Mammary epithelial cell (primary cell): ENCODE results near the gene ACTN2.

Experiments
- EZH2 ChIP-seq: IDR thresholded peaks from 2 replicates; pipeline ENCODE4 v1.6.1; 2012; ENCODE audit warnings: low read length, inconsistent platforms, borderline replicate concordance
- TF ChIP-seq, protein P1 (sequence below), 2 donors: IDR thresholded peaks in 1 of 2; conservative IDR thresholded peaks in 1 of 2; 2 replicates each; pipeline ENCODE4 v1.5.1; 2011 to 2012; ENCODE audit warnings: inconsistent platforms in 2 of 2, low read length in 2 of 2, mild to moderate bottlenecking in 2 of 2, control low read depth in 1 of 2, low read depth in 1 of 2; ENCODE audit not compliant: insufficient read depth in 1 of 2; ENCODE audit errors: extremely low read depth in 1 of 2

- TF ChIP-seq, protein P1, sequence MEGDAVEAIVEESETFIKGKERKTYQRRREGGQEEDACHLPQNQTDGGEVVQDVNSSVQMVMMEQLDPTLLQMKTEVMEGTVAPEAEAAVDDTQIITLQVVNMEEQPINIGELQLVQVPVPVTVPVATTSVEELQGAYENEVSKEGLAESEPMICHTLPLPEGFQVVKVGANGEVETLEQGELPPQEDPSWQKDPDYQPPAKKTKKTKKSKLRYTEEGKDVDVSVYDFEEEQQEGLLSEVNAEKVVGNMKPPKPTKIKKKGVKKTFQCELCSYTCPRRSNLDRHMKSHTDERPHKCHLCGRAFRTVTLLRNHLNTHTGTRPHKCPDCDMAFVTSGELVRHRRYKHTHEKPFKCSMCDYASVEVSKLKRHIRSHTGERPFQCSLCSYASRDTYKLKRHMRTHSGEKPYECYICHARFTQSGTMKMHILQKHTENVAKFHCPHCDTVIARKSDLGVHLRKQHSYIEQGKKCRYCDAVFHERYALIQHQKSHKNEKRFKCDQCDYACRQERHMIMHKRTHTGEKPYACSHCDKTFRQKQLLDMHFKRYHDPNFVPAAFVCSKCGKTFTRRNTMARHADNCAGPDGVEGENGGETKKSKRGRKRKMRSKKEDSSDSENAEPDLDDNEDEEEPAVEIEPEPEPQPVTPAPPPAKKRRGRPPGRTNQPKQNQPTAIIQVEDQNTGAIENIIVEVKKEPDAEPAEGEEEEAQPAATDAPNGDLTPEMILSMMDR (conservative IDR thresholded peaks at IDR 0.05 in 1 of 2, IDR thresholded peaks at IDR 0.05 in 1 of 2; ENCODE audit: extremely low read depth in 1 of 2, insufficient read depth in 1 of 2, low read depth in 1 of 2, low read length in 2 of 2): no peak
- TF ChIP-seq EZH2: no peak
Observed at GRCh38 chr1:236785477-236785876, 99.2 kb downstream of the ACTN2 start.
